ENCODE data around the gene CABP2. TPM values are rescaled to one million over a fixed set of nuclear protein-coding genes. Genes with fewer than 3 reads are reported as not detected.

Gene CABP2
- total RNA-seq, 4 donors from 2014 or later: not detected

DNA sequence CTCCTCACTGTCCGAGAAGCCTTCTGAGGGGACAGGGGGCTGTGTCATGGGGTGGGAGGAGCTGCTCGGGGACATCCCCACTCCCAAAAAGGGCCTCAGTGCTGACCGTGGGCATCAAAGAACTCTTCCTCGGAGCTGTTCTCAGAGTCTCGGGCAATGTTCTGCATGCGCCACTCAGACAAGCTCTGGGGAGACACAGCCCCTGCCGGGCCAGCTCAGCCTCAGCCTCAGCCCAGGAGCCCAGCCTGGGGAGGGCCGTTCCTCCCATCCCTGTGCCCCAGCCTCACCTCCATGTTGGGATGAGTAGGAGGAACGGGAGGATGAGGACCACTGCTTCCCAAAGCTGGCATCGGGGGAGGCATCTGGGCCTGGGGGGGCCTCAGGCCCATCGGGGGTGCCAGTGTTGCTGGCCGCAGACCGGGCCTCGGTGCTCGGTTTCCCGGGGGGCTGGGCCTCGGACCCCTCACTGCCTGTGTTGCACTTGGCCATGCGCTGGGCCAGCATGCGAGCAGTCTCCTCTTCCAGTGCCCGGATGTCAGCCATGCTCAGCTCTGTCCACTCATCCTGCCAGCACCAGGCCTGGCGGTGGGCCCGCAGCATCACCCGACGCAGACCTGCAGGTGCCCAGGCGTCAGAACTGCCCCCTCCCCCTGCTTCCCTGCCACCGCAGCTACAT is 23.3 kb downstream of the CABP2 start:
- no peak for DNase-seq (ENCODE audit: extremely low spot score)
- H3K27ac ChIP-seq (replicated peaks in 1 of 4): no peak overlapping the region

DNA sequence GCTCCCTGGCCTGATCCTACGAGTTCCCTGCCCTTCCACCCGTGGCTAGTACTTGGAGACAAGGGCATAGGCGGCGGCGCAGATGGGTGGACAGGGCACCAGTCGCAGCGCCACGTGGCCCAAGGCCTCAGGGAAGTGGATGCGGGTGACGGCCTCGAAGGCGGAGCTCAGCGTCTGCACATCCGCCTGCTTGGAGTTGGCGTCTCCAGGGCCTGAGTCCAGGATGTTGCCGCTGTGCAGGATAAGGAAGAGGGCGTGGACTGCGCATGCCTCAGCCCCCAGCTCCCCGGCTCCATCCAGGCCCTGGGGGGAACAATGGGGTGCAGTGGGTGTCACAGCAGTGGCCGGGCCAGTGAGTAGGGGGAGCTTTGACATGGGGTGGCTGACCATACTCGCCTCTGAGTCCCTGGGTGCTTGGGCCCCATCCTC is 24.7 kb downstream of the CABP2 start:
- peaks cover 1 to 9% (median 4%) of the 10 kb centered on the region in 4 donors for H3K4me1 ChIP-seq
- 92% methylated on average over 12 of the region's 21 CpGs for WGBS
- peaks cover 3 to 86% (median 50%) of the 10 kb centered on the region in 4 donors for H3K36me3 ChIP-seq
- H3K9me3 ChIP-seq: no peaks in the 10 kb centered on the region
- no peak overlapping the region for H3K4me3 ChIP-seq
- H3K27ac ChIP-seq (replicated peaks in 1 of 4): no peak overlapping the region
- intact Hi-C loops (cut with DNase I): no loop called here
- DNase-seq (ENCODE audit: extremely low spot score): no peak
- TF ChIP-seq POLR2A (IDR thresholded peaks at IDR 0.05; ENCODE audit: low read depth): no peak
- TF ChIP-seq EP300 (IDR thresholded peaks at IDR 0.05): no peak
- peak in 1 of 2 donors; percentile 18 for TF ChIP-seq POLR2AphosphoS5 (IDR thresholded peaks at IDR 0.05)
- TF ChIP-seq, protein P1, sequence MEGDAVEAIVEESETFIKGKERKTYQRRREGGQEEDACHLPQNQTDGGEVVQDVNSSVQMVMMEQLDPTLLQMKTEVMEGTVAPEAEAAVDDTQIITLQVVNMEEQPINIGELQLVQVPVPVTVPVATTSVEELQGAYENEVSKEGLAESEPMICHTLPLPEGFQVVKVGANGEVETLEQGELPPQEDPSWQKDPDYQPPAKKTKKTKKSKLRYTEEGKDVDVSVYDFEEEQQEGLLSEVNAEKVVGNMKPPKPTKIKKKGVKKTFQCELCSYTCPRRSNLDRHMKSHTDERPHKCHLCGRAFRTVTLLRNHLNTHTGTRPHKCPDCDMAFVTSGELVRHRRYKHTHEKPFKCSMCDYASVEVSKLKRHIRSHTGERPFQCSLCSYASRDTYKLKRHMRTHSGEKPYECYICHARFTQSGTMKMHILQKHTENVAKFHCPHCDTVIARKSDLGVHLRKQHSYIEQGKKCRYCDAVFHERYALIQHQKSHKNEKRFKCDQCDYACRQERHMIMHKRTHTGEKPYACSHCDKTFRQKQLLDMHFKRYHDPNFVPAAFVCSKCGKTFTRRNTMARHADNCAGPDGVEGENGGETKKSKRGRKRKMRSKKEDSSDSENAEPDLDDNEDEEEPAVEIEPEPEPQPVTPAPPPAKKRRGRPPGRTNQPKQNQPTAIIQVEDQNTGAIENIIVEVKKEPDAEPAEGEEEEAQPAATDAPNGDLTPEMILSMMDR (IDR thresholded peaks at IDR 0.05): no peak
- H3K27me3 ChIP-seq: peaks cover 0 to 20% (median under 1%) of the 10 kb centered on the region in 4 donors

More for the DNA sequence above, 23.3 kb downstream of the CABP2 start:
- TF ChIP-seq EP300 (IDR thresholded peaks at IDR 0.05) (no peak), POLR2A (IDR thresholded peaks at IDR 0.05; ENCODE audit: low read depth) (no peak), POLR2AphosphoS5 (IDR thresholded peaks at IDR 0.05) (no peak)
- H3K4me3 ChIP-seq: no peak overlapping the region
- peaks cover 0 to 34% (median 3%) of the 10 kb centered on the region in 4 donors for H3K27me3 ChIP-seq
- intact Hi-C loops (cut with DNase I): loop anchor here (10.0 kb wide), 1 partner anchor 145 kb away; the partner anchor contains the start of gene POLD4
- peaks cover 3 to 22% (median 18%) of the 10 kb centered on the region in 4 donors for H3K4me1 ChIP-seq
- 97% methylated on average over 14 of the region's 26 CpGs for WGBS
- H3K9me3 ChIP-seq: no peaks in the 10 kb centered on the region
- H3K36me3 ChIP-seq: peaks cover 0 to 72% (median 39%) of the 10 kb centered on the region in 4 donors

DNA sequence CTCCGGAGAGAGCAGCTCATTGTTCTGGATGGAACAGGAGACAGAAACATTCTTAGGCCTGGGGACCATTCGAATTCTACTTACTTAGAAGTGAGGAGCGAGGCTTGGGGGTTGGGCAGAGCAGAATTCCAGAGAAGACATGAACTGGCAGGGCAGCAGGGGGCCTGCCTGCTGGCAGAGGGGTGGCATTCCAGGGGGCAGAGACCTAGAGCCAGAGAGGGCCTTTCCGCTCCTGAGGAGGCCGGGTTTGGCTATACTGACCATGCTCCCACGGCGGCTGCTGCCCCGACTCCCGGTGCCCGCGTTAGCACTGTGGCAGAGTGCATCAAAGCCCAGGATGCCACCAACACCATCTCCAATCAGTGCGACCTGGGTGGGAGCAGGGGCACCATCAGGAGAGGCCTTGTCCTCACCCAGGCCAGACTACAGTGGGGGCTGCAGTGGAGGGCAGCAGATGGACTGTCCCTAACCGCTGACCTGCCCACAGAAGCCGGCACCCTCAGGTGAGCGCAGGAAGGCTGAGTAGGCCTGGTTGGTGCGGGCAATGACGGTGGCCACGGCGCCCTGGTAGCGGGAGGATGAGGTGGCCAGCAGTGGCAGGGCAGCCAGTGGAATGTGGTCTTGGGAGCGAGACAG is 25.5 kb downstream of the CABP2 start:
- no peaks in the 10 kb centered on the region for H3K9me3 ChIP-seq
- 93% methylated on average over 14 of the region's 21 CpGs for WGBS
- peaks cover 5 to 93% (median 58%) of the 10 kb centered on the region in 4 donors for H3K36me3 ChIP-seq
- DNase-seq (ENCODE audit: extremely low spot score): no peak
- intact Hi-C loops (cut with DNase I): no loop called here
- H3K4me3 ChIP-seq: no peak overlapping the region
- peaks cover 0 to 12% (median 0%) of the 10 kb centered on the region in 4 donors for H3K27me3 ChIP-seq
- no peak overlapping the region for H3K27ac ChIP-seq (replicated peaks in 1 of 4)
- H3K4me1 ChIP-seq: peaks cover 0 to under 1% (median 0%) of the 10 kb centered on the region in 4 donors
- TF ChIP-seq, protein P1 (IDR thresholded peaks at IDR 0.05): no peak
- TF ChIP-seq POLR2A (IDR thresholded peaks at IDR 0.05; ENCODE audit: low read depth) (no peak), EP300 (IDR thresholded peaks at IDR 0.05) (no peak), POLR2AphosphoS5 (IDR thresholded peaks at IDR 0.05) (no peak)

DNA sequence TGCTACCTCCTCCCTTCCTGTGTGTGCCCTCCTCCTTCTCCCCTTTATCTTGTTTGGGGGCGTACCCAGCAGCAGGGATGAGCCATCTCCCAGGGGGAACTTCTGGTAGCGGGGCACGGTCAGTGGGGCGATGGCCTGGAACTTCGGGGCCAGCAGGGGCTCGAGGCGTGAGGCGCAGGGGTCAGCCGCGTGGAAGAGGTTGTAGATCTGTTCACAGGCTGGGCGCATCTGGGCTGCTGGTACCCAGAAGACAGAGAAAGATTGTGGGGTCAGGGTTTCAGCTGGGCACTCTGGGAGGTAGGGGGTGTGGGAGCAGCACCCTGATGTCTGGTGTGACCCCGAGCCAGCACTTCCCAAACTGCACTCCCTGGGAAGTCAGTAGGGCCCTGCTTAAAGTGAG is 27.1 kb downstream of the CABP2 start:
- Histone ChIP-seq H3K27ac (replicated peaks in 1 of 4) (no peak overlapping the region), H3K4me3 (no peak overlapping the region), H3K4me1 (peaks cover 0 to 8% (median 5%) of the 10 kb centered on the region in 4 donors), H3K9me3 (no peaks in the 10 kb centered on the region), H3K27me3 (no peaks in the 10 kb centered on the region), H3K36me3 (peaks cover 5 to 95% (median 66%) of the 10 kb centered on the region in 4 donors)
- no peak for DNase-seq (ENCODE audit: extremely low spot score)
- WGBS: 94% methylated on average over 12 of the region's 12 CpGs
- intact Hi-C loops (cut with DNase I): no loop called here
- no peak for TF ChIP-seq POLR2AphosphoS5 (IDR thresholded peaks at IDR 0.05)
- no peak for TF ChIP-seq POLR2A (IDR thresholded peaks at IDR 0.05; ENCODE audit: low read depth)
- TF ChIP-seq EP300 (IDR thresholded peaks at IDR 0.05): no peak
- TF ChIP-seq, protein P1 (IDR thresholded peaks at IDR 0.05): no peak
